CD4-positive, alpha-beta T cell treated with Interleukin-6 at 100 ng/mL for 8 hours (primary cell): ENCODE results near the gene PEX16.

Experiments
- DNase-seq: peaks from one replicate; pipeline ENCODE4 v3.0.0-alpha.2; 2020; ENCODE audit warnings: mixed read lengths, low spot score

PEX16 gene

DNA sequence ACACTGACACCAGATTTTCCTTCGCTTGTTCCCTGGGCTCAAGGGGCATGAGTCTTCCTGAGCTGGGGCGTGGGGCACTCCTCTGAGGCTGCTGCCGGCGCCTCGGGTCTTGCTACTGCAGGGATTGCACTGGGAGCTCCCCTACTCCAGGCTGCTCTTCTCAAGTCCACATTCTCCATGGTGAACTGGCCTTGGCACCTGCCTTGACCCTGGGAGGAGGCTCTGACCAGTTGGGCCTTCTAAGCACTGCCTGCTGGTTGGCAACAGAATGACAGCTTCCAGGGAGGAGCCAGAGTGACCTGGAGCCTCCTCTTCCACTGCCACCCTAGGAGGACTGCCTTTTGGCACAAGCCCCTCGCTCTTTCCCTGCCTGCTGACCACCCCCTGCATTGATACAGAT lies 20.1 kb downstream of the PEX16 start:
- DNase-seq, result no peak

DNA sequence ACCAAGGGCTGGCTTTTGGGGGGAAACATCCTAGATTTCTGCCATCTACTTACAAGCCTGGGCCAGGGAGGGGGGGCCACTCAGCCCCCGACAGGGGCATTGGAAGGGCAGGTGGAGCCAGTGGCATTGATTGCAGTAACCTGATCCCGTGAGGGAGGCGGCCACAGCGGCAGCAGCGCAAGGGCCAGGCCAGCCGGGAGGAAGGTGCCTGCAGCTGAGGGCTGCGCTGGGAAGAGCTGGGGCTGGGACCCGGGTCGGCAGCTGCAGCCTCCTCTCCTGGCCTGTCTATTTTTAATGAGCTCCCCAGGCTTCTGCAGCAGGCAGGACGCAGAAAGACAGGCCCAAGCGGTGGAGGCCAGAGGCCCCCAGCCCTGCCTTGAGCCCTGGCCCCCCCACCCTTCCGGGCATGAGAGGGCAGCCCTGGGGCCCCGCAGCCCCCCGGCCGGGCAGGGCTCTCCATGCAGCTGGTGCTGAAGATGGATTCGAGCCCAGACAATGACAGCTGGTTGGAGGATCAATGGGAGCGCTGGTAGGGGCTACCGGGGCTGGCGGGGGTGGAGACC lies 21.2 kb downstream of the PEX16 start:
- DNase-seq, result no peak

DNA sequence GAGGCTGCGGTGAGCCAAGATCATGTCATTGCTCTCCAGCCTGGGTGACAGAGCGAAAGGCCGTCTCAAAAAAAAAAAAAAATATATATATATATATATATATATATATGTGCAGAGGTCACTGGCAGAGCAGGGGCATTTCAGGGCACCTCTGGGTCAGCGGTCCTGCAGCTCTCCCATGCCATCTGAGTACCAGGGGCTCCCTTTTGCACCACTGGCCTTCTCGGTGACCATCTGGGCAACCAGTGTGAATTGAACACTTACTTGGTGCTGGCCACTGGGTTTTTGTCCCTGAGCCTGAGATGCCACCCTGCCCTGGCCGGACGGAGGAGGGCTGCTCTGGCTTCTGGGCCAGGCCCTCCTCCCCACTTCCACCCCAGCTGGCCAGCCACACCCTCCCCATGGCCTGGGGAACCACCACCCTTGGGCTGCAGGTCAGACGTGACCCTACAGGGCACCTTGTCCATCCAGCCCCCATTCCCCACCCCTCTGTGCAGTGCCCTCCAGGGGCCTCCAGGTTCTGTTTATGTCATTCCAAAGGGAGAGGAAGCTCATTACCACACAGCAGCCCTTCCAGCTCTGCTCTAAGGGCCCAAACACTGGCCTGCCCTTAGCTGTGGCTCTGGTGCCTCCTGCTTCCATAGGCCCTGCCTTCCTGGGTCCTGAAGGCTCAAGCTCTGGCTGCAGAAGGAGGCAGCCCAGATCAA lies 22.0 kb downstream of the PEX16 start:
- DNase-seq, result no peak

DNA sequence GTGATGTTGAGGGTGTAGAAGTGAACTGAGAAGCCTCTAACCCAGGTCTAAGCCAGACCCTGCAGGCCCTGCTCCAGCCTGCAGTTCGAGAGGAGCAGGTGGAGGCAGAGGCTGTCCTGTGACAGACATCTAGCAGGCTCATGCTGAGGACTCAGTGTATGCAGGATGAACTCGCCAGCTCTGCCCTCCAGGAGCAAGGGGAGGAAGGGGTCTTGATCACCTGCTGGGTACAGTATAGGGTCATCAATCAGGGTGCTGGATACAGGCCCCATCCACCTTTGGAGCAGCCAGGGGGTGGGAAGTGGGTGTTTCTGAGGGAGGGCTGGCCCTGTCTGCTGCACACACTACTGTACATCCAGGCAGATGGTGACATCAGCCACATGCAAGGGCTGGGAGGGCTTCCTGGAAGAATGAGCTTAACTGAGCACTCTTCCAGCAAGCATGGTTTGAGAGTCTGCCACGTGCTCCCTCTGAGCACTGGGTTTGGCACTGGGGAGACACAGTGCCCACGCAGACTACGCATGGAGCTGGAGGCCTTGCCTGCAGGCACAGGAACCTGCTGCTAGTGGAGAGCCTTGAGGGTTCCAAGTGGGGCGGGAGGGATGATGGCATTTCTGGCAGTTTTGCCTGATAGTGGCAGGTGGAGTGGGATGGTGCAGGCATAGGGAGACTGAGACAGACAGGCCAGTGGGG lies 23.0 kb downstream of the PEX16 start:
- no peak for DNase-seq

DNA sequence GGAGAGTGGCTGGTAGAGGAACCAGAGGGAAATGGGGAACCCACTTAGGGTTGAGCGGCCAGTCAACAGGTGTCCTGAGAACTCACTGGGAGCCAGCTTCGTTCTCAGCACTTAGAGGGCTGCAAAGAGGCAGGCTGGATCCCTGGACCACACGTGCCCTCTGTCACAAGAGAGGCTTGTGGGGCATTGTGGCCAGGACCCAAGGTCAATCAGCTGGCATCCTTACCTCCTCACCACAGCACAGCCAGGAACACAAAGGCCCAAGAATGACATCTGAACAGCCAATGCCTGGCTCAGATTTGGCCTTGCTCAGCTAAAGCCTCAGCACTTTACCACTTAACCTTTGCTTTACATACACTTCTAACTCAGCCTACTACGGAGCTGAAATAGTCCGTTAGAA lies 24.8 kb downstream of the PEX16 start:
- no peak for DNase-seq

DNA sequence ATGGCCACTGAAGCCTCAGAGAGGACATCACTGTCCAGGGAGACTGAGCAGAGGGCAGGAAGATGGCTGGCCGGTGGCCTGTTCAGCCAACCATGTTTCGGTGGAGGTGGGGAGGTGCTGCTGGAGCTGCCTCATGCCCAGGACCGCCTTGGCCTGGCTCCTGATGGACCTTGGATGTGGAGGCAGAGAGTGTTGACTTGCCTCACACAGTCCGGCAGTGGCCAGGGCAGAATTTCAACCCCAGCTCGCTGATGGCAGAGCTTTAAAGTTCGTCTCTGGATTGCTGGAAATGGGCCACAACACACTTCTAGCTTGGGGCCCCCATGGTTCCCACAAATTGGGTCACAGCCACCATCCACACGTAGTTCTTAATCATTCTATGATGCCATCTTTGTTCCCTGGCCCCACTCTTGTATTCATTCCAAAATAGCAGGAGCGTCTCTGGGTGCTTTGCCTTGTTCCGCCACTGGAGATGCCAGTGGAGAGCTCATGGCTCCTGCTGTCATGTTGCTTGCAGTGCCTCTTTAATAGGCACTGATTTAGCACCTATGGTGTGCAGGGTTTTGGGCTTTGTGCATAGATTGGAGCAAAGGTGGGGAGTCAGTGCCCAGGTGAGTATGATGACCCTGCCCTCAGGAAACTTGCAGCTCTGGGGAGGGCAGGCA lies 26.7 kb downstream of the PEX16 start:
- no peak for DNase-seq

DNA sequence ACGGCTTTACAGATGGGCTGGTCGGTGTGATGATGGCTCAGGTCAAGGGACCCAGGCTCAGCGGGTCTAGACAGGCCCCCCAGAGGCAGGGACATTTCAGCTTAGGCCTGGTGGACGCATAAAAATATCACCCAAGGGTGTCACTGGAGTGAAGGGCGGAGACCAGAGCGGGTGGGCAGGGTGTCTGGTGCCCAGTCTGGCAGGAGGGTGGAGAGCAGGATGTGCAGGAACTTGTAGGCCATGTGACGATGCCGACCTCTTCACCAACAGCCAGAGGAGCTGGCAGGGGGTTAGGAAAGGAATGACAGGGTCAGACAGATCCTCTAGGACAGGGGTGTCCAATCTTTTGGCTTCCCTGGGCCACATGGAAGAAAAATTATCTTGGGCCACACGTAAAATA lies 27.7 kb downstream of the PEX16 start:
- no peak for DNase-seq

DNA sequence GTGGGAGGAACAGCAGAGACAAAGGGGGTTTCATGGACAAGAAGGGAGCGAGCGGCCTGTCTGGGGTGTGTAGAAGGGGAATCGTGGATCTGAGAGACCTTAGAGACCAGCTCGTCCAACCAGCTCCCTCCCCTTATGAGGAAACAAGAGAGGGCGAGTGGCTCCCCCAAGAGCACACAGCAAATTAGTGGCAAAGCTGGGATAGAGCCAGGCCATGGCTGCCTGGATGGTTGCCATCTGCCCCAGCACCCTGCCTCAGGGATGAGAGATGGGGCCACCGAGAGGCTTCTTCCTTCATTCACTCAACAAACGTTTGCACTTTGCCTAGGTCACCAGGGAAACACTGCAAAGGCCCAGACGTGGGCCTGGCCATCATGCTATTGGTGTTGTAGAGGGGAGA lies 28.1 kb downstream of the PEX16 start:
- no peak for DNase-seq

DNA sequence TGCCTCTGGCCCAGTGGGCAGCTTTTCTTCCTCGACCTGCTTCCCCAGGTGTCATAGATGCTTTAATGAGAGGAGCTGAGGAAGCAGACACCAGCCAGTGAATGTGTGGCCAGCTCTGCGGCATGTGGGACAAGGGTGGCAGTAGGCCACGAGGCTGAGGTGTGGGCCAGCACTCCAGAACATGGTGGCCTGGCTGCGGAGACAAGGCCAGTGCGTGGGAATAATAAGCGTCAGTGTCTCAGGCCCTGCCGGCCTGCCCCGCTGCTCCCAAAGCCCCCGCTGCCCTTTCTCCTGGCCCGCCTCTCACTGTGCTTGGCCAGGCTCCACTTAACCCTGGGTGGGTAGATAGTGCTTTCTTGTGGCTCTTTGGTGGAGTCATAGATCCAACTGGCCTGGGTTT lies 30.1 kb downstream of the PEX16 start:
- DNase-seq, result no peak

DNA sequence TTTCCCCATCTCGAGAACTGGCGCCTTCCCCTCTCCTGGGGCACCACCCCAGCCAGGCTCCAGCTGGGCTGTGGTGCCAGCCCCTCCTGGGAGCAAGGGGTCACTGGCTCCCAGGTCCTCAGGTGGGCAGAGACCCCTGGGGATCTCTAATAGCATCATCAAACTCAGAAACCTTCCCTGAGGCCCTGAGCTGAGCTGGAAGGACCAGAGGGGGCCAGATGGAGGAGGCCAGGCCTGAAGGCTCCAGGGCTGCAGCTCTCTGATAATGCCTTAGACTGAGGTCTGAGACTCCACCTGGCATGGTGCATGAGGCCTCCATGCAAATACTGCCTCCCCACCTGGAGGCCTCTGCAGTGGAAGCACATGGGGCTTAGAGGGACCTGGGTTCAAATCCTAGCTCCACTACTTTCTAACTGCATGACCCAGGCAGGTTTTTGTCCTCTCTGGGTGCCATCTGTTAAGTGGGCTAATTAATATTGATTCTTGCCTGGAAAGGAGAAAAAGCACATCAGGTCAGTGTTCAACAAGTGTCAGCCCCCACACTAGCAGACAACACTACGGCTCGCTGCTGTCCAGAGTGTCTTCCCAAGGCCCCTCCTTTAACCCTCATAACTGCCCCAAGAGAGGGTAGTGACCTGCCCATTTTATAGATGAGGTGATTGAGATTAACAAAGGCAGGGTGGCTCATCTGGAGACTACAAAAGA lies 30.7 kb downstream of the PEX16 start:
- DNase-seq, result no peak

DNA sequence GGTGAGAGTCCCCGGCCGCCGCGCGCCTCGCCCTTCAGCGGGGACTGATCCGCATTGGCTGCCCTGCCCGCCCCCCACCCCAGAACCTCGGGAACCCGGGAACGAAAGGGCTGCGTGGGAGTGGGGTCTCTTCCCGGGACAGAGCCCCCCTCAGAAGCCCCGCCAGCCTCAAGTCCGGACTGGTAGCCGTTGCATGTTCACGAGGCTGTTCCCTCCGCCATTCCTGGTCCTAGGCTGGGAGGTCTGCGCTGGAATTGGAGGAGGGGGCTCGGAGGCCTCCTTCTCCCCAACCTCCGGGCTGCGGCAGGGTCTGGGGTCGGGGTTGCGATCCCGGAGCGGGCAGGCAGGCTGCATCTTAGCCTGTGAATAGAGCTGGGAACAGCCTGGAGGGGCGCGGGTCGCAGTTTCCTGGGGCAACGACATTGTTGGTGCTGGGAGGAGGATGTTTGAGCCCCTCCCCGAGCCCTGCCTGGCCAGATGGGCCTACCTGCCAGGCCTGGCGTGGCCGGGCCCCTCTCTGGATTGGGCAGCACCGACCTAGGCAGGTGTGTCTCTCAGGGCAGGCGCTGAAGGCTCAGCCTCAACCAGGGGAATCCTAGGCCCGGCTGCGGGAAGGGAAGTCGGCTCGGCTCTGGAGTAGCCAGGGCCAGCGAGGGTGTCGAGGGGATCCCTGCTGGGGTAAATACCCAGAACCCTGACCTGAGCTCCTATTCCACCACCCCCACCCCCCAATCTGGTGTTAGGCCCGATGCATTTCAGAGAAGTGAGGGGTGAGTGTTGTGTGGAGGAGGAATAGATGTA lies 31.6 kb downstream of the PEX16 start:
- DNase-seq, result no peak

DNA sequence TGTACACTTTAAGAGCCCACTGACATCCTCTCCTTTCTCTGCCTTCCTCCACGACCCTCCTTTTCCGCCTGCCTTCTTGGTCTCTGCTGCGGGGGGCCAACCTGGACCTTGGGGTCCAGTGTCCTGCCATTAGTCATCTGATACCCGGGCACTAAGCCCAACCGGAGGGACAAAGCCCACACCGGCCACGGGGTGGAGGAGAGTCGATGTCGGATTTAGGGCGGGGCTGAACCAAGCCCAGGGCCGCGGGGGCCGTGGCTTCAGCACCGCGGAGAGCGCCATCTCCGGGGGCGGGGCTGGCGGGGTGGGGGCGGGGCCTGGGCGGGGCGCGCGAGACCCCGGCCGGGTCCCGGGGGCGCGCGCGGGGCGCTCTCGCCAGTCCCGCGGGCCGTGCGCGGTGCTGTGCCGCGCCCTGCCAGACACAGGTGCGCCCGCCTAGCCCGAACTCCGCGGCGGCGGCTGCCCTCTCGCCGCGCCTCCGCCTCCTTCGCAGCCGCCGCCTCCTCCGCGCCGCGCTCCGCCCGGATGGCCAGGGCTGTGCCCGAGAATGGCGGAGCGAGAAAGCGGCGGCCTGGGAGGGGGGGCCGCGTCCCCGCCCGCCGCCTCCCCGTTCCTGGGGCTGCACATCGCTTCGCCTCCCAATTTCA lies 32.3 kb downstream of the PEX16 start, which contains the start of gene MAPK8IP1:
Gene MAPK8IP1, plus strand, starts transcription at position 378 of the 647 bp plus-strand sequence. Its CDS starts 170 bp downstream, at position 548.
- DNase-seq, result peak; percentile 31

DNA sequence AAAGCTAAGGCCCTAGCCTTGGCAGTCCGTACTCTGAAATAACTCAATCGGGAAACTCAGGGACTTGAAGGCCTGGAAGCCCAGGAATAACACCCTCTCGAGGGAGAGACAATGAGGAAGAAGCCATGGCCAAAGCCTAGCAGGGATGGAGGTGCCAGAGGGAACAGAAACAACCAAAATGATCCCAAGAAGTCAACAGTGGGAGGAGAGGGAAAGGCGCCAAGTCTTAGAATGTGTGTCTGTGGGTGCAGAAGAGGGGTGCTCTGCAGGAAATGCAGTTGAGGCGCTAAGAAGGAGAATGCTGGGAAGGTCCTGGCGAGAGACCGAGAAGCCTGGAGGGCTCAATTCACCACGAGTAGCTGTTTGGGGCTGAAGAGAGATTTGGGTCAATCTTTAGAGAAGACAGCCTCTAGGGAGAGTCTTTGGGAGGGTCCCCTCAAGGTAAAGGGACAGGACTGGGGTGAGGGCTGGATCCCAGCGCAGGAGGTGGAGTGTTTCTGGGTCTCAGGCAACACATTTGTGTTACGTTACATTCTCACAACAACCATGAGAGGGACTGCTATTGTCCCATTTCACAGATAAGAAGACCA lies 33.0 kb downstream of the PEX16 start:
- DNase-seq, result no peak

DNA sequence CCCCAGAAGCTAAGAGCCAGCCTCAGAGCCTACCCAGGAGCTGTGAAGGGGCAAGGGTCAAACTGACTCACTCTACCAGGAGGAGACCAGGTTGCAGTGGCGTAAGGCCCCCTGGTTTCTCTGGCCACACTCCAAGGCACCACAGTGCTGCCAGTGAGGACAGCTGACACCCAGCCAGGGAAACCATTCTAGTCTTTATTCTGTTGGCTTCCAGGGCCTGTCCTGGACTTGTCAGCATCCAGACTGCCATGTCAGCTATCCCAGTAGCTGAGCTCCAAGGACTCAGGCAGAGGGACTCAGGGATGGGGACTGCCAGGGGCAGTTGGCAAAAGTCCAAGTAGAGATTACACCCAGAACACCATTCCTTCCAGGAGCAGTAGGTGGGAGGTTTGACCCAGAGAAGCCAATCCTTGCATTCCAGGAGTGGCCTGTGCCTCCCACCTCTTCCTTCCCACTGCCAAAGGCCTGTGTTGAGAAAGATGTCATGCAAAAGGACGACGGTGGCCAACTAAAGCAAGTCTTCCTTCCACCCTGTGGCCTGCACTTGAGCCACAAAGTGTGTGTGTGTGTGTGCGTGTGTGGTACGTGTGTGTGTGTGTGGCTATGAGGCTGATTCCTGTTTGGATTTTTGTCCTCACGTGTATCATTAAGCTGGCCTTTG lies 35.8 kb downstream of the PEX16 start:
- DNase-seq, result no peak

DNA sequence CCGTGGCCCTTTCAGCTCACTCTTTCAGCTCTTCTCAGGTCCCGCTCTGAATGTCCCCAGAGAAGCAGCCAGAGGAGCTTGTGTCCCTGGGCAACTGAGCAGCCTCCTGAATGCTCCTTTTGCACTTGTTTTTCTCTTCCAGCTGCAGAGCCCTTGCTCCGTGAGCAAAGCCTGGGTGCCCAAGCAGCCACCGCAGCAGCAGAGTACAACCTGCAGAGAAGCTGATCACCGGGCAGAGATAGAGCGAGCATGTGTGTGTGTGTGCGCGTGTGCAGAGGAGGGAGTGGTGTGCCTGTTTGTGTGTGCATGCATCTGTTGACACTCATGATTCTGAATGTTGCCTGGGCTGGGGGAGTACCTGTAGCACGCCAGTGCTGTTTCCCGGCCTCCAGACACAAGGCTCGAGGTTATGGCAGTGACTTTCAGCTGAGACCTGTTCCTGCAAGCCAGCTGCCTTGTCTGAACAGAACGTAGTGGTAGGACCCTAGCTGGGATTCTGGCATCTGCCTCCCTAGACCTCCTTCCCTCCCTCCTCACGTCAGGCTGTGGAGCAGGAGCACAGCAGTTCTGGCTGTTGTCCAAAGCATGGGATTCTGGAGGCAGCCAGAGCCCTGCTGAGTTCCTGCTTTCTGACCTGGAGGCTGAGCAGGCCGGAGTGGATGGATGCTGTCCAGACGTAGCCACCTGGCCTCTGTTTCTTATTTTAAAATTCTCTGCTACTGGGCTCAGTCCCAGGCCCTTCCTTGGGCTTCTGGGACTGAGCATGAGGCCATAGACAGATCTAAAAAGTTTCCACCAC lies 36.7 kb downstream of the PEX16 start:
- DNase-seq, result no peak

DNA sequence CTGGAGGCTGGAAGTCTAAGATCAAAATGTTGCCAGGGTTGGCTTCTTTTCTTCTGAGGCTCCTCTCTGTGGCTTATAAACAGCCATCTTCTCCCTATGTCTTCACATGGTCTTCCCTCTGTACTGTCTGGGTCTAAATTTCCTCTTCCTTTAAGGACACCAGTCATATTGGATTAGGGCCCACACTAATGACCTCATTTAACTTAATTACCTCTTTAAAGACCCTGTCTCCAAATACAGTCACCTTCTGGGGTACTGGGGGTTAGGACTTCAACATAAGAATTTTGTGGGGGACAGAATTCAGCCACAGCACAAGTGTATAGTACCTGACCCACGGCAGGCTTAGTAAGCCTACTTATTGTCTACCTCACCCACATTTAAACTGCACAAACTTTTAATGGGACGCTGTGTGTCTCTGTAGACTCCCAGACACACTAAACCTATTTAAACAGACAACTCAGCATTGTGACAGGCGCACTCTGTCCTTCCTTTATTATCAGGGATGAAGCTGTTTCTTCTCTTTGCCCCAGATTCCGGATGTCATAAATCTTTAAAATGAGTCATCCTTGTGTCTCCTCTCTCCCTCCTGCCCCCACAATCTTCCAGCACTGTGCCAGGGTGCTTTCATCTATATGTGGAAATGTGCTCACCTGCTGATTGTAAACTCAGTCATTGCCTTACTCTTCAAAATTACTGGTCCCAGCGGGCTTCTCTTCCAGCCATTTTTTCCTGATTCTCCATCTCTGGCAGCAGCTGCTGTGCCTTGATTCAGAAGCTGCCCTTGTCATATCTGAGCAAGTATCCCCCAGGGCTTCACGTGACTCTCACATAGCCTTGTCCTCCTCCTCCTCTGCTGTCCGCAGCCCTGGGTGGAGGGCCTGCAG lies 37.6 kb downstream of the PEX16 start:
- no peak for DNase-seq

DNA sequence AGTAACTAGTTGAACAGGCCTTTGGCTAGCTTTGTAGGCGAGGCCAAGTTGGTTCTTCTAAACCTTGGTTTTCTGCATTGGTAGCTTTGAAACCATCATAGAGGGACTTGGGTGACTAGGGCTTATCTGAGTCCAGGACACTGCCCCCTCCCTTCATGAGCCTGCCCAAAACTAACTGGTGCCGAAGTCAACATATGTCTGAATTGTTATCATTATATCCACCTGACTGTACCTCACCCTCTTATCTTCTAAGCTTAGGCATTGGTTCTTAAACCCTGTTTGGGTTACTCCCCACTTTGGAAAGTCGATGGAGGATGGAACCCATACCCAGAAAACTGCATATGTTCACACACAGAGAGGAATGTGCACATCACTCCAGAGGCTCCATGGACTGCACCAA lies 39.8 kb downstream of the PEX16 start:
- no peak for DNase-seq

DNA sequence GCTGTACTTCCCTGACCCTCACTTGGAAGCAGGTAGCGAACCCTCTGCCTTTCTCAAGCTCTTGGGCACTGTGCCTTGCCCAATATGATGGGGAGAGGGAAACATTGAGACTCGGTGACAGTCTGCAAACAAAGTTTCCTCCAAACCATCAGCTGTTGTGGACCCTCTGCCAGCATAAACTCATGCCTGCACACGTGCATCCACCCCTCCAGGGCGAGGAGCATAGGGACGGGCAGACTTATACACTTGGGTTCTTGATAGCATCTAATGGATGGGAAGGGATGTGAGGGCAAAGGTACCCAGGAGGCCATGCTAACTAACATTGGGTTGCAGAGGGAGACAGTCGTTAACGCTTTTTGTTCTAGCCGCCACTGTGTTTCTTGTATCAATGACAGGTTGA lies 40.5 kb downstream of the PEX16 start:
- DNase-seq, result no peak
